ENCODE measurements around the gene TPD52L1.

TPD52L1 gene

DNA sequence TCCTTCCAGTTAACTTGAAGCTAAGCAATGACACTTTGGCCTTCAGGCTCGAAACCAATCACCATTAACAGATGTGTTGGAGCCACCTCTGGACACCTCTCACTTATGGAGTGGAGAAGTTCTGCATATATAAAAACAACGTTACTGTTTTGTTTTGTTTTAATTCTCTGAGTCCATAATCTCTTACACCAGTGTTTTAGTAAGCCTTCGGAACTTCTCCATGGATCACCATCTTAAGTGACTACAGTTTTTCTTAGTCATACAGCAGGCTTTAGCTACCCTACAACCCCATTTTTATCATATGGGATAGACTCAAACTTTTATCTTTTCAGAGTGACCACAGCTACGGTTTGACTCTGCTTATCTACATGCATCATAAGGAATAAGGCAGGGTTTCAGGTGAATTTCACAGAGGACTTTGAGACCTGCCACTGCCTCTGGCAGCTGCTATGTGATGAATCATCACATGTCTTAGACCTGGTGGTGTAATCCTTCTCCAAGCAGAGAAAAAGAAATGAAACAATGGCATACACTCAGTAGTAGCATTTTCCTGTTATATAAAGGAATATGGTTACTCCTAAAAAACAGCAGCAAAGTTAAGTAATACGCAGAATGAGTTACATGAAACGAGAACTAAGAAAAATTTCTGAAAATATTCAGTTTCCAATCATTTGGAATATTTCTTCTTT, 153.7 kb downstream of the TPD52L1 start:
- DNase-seq (ENCODE audit: low spot score) = peak; percentile 27

DNA sequence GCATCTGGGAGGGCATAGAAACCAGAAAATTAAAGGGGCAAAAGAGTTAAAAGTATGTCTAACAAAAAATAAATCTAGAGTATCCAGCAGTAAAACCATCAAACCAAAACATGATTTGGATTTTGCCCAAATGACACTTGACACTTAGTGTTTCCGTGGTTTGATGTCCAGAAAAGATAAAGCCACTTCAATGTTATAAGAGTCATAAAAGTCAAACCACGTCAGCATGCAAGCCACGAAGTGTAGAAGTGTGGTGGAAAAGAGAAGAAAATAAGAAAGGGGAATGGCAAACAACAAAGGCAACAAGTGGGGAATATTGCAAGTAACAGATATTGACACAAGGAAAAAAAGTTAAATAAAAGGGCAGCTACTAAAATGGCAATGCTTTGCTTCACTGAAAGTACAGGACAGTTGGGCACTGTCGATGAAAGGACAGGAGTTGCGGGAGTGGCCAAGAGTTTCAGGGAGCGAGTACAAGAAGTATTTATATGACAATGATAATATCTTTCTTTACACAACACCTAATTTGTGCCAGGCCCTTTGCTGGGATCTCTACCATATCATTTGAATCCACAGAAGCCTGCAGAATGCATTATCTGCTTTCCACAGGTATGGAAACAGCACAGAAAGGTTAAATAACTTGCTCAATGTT, 154.5 kb downstream of the TPD52L1 start:
- peak; percentile 20 for DNase-seq (ENCODE audit: low spot score)

DNA sequence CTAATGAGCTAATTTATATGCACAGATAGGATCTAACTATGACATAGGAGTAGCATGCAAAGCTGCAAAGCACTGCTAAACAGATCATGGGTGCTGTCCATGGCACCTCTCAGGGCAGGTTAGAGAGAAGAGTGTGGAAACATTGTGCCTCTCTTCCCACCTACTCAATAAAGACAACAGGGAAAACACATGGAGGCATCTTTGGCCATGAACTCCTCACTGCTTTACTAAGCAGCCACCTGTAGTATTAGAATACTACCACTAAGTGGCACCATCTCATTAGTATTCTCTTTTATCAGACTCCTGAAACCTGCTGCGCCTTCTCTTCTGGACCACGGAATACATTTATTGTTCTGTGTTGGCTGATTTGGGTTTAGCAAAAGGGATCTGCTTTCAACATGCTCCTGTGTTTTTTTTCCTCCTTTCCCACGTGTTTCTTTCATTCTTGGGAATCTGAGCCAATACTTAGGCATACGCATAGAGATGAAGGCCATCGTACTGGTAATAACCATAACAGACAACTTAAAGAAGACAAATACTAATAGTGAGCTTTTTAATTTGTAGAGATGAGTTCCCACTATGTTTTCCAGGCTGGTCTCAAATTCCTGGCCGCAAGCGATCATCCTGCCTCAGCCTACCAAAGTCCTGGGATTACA, 157.5 kb downstream of the TPD52L1 start:
- peak; percentile 74 for DNase-seq (ENCODE audit: low spot score)

DNA sequence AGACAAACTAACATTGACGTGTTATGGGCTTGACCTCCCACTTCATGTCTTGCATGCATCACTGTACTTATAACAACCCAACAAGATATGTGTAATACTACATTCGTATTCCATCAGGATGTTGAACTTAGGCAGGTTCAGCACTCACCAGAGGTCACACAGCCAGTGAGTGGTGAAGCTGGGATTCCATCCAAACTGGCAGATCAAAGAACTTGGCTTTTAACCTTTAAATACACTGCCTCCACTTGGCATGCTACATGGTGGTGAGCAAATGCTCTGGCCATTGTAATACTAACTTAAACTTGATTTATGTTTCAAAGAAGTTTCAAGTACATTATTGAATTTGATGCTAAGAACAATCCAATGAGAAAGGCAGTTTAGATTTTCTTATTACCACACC, 158.9 kb downstream of the TPD52L1 start:
- peak; percentile 18 for DNase-seq (ENCODE audit: low spot score)

DNA sequence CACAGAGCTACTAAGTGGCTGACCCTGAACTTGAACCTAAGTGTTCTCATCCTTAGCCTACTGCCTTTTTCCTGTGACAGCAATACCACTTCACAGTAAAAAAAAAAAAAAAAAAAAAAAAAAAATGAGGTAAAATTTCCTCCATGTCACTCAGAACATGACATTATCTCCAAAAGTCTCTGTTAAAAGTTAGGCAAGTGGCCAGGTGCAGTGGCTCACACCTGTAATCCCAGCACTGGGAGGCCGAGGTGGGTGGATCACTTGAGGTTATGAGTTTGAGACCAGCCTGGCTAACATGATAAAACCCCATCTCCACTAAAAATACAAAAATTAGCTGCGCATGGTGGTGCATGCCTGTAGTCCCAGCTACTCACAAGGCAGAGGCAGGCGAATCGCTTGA, 159.4 kb downstream of the TPD52L1 start:
- DNase-seq (ENCODE audit: low spot score) = no peak

All from SW480 (cell line).